Measurements from ENCODE around the gene ACSM4. TPM values are rescaled to one million over a fixed set of nuclear protein-coding genes. Genes with fewer than 3 reads are reported as not detected.
"Not testable (repeated sequence)": the region's sequence is repeated elsewhere in the genome, so short reads cannot be mapped to it uniquely, and the experiment has no call there.

ACSM4 gene, protein sequence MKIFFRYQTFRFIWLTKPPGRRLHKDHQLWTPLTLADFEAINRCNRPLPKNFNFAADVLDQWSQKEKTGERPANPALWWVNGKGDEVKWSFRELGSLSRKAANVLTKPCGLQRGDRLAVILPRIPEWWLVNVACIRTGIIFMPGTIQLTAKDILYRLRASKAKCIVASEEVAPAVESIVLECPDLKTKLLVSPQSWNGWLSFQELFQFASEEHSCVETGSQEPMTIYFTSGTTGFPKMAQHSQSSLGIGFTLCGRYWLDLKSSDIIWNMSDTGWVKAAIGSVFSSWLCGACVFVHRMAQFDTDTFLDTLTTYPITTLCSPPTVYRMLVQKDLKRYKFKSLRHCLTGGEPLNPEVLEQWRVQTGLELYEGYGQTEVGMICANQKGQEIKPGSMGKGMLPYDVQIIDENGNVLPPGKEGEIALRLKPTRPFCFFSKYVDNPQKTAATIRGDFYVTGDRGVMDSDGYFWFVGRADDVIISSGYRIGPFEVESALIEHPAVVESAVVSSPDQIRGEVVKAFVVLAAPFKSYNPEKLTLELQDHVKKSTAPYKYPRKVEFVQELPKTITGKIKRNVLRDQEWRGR
- total RNA-seq, result not detected

GRCh38 chr12:7303772-7304171 lies at the start of gene ACSM4:
TSS of gene ACSM4 (plus strand) at chr12:7304072. CDS start at chr12:7304332, 260 bp downstream.
- no peak for DNase-seq (ENCODE audit: low spot score)

DNA sequence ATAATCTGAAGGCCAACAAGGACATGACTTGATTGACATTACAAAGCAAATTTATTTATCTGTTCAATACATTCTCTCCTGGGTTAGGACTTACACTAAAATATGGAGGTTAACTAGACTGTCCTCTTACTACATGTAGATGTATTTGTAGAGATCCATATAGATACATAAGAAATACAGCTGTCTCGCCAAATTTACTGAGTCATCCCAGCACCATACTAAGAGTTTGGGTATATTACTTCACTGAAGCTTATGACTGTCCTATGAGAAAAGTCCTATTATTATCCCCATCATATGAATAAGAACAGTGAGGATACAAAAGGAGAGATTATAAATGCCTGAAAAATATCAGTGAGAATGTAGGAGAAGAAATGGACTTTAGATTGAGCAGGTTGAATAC lies 44.8 kb upstream of the ACSM4 start:
- DNase-seq (ENCODE audit: low spot score), result no peak

DNA sequence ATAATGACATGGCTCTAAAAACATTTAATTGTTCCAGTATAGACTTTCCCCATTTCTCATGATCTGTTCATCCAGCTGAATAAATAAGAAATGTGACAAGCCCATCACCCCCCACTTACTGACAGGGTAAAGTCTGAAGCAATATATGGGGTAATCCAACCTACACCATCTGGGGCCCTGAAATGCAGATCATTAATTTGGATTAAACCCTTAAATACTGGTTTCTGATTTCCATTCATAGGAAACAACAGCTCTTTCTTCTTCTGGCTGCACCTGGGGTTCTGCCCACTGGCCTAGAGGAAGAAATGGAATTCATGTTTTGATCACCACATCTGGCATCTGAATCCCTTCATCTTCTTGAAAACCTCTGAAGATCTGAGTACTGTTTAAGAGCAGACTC lies 39.3 kb upstream of the ACSM4 start:
- no peak for DNase-seq (ENCODE audit: low spot score)

DNA sequence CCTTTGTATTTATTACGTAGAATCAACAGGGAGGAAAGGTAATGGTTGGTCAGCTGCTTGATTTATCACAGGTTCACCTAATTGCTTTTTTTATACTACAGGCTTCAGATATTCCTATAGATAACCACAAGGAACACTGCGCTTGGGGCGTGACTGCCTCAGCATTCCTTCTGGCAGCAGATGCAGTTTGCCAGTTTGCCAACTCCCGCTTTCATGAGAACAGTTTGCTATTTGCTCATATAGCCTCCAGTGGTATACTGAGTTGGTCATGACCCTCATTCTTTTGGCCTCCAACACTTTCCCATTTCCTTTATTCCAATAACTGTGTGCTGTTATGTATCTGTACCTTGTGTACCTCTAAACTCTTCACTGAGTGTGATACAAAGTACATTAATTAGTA lies 38.6 kb upstream of the ACSM4 start:
- DNase-seq (ENCODE audit: low spot score), result no peak

DNA sequence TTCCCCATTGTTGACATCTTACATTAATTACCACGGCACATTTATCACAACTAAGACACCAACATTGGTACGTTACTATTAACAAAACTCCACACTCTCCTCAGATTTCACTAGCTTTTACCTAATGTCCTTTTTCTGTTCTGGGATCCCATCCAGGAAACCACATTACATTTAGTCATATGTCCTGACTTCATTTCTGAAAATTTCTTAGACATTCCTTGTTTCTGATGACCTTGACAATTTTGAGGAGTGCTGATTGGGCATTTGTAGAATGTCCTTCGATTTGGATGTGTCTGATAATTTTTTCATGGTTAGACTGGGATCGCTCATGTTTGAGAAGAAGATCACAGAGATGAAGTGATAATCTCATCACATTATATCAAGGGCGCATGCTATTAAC lies 34.6 kb upstream of the ACSM4 start:
- DNase-seq (ENCODE audit: low spot score), result no peak

- no peak for DNase-seq (ENCODE audit: low spot score)
Observed at GRCh38 chr12:7271893-7272514, 31.9 kb upstream of the ACSM4 start.

DNA sequence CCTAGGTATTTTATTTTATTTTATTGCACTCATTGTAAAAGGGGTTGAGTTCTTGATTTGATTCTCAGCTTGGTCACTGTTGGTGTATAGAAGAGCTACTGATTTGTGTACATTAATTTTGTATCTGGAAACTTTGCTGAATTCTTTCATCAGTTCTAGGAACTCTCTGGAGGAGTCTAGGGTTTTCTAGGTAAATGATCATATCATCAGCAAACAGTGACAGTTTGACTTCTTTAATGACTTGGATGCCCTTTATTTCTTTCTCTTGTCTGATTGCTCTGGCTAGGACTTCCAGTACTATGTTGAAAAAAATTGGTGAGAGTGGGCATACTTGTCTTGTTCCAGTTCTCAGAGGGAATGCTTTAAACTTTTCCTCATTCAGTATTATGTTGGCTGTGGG lies 28.4 kb upstream of the ACSM4 start:
- DNase-seq (ENCODE audit: low spot score), result not testable (repeated sequence)

DNA sequence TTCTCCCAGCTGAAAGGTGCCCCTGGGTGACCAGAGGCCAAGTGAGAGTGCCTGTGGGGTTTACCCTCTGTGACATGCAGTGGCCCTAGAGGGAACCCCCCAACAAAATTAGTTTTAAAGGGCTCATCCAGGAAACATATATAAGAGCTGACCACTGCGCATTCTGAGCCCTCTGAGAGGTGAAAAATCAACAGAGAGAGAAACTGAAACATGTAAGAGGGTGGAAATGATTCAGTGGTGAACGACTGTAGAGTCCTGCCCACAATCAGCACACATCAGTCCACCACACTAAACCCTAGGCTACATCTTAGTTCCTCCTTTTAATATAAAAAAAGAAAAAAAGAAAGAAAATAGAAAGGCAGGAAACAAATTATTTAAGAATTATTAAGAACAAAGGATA lies 21.0 kb upstream of the ACSM4 start:
- no peak for DNase-seq (ENCODE audit: low spot score)

- DNase-seq (ENCODE audit: low spot score), result no peak
Observed at GRCh38 chr12:7289743-7290142, 14.1 kb upstream of the ACSM4 start.

- not testable (repeated sequence) for DNase-seq (ENCODE audit: low spot score)
Observed at GRCh38 chr12:7290588-7290987, 13.3 kb upstream of the ACSM4 start.

DNA sequence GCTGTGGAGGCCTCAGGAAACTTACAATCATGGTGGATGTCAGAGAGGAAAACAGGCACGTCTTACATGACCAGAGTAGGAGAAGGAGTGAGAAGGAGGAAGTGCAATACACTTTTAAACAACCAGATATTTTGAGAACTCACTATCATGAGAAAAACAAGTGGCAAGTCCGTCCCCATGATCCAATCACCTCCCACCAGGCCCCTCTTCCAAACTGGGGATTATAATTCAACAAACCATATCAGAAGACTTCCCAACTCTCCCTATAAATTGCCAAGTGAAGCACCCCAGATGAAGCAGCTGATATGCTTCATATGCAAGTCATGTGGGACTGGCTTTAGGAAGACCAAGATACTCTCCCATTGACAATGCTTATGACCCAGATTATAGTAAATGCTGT lies 11.6 kb upstream of the ACSM4 start:
- no peak for DNase-seq (ENCODE audit: low spot score)

DNA sequence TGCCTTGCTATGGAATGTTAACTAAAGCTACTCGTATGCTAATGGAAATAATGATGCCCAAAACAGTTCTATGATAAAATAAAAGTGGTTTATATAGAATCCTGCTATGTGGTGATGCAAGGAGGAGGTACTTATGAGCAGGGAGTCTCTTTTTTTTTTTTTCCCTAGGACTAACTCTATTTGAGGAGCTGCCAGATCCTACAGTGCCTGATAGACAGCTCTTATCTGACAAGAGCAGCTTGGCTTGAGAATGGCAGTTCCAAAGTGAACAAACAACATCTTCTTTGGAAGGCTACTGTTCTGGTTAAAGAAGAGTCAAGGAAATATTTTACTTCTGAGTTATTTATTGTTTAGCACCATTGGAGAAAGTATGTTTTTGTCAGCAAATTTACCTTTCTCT lies 10.2 kb upstream of the ACSM4 start:
- DNase-seq (ENCODE audit: low spot score), result no peak

DNA sequence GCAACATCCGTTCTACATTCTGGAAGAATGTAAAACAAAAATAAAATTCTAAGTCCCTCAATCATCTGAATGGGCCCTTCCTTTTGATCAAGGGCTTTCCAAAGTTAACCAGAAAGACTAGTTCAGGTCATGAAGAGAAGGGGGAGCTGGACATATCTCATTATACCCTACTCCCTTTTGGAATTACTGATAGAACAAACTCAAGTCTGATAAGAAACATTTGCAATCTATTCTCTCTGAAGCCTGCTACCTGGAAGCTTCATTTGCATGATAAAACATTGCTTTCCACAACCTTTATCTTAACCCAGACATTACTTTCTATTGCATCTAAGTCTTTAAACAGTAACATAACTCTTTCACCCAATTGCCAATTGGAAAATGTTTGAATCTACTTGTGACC lies 8.3 kb upstream of the ACSM4 start:
- no peak for DNase-seq (ENCODE audit: low spot score)

DNA sequence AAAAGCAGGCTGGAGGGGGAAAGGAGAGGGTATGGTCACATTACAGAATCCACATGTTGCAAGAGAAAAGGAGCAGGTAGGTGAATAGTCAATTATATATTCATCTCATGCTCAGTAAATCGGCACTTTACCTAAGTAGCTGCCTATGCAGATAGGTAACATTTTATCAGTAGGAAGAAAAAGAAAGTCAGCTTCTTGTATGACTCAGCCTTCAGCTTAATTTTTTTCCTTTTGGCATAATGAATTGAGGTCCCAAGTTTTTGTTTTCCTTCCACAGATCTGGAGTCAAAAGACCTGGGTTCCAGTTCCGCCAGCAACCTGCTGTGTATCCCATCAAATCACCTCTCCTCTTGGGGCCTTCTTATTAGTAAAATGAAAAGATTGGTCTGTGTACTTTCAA lies 6.0 kb upstream of the ACSM4 start:
- DNase-seq (ENCODE audit: low spot score), result no peak

DNA sequence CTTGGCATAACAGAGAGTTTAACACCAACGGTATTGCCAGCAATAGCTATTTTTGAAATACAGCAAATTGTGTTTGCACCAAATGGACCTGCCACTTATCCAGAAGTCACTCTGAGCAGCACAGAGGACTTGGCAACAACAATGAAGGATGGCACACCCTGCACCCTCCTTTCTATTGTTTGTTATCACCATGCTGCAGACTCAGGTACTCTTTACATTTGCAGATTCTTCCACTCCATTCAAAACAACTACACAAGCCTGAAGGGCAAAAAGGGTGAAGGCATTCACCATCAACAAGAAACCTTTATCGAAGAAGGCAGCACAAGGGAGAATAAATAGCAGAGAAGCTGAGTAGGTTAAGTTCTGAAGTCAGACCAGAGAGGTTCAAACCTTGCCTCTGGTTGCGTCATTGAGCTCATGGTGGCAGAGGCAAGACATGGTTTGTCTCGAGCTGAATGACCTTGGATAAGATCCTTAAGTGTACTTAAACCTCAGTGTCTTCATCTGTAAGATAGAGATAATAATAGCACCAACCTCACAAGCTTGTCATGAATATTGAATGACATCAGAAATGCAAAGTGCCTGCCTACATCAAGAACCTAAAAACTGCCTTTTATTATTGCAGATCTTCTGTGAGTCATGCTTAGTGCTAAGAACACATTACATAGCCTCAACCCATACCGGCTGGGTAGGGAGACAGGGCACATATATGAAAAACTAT lies 1.4 kb upstream of the ACSM4 start:
- no peak for DNase-seq (ENCODE audit: low spot score)

- DNase-seq (ENCODE audit: low spot score), result no peak
Observed at GRCh38 chr12:7303230-7303629, 642 bp upstream of the ACSM4 start.

GRCh38 chr12:7304456-7304855 lies 584 bp downstream of the ACSM4 start:
- DNase-seq (ENCODE audit: low spot score), result no peak

- DNase-seq (ENCODE audit: low spot score), result no peak
Observed at GRCh38 chr12:7310070-7310469, 6.2 kb downstream of the ACSM4 start.

GRCh38 chr12:7319930-7320329 lies 16.1 kb downstream of the ACSM4 start:
- DNase-seq (ENCODE audit: low spot score), result no peak

DNA sequence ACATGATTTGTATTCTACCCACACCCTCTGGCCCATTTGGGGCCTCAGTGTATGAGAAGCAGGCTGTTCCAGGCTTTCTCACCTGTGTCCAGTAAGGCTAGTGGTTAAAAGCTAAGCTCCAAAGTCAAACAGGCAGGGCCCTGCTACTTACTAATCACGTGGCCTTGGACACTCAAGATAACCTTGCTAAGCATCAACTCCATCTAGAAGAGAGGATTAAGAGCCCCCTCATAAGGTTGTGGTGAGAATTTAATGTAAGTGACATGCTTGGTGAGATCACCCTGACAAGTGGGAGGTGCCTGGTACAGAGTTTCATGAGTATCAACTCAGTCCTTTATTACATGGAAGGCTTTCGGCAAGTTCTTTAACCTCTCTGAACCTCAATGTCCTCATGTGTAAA lies 17.8 kb downstream of the ACSM4 start:
- no peak for DNase-seq (ENCODE audit: low spot score)

- DNase-seq (ENCODE audit: low spot score), result no peak
Observed at GRCh38 chr12:7322599-7322998, 18.7 kb downstream of the ACSM4 start.

DNA sequence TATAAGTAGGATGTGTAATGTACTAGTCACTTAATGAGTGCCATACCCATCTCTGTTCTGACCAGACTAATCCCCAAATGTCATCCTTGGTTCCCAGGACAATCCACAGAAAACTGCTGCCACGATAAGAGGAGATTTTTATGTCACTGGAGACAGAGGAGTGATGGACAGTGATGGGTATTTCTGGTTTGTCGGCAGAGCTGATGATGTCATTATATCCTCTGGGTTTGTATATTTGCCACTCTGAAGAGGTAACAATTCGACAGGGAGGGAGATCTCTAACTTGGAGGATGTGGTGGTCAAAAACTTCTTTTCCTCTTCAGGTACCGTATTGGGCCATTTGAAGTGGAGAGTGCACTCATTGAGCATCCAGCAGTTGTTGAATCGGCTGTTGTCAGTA lies 20.3 kb downstream of the ACSM4 start:
- DNase-seq (ENCODE audit: low spot score), result no peak

GRCh38 chr12:7327918-7328317 lies 24.0 kb downstream of the ACSM4 start:
- no peak for DNase-seq (ENCODE audit: low spot score)
